GM19328 (cell line): Measurements from ENCODE around the gene MCU.
"Not testable (repeated sequence)": the region's sequence is repeated elsewhere in the genome, so short reads cannot be mapped to it uniquely, and the experiment has no call there.

Source experiments
- ATAC-seq: cut with Tn5 transposase; IDR thresholded peaks from one replicate; pipeline ENCODE4 v1.9.1; 2021; ENCODE audit warnings: mild to moderate bottlenecking, moderate library complexity; ENCODE audit not compliant: unreplicated experiment

MCU gene

GRCh38 chr10:72686430-72686829 lies 5.5 kb upstream of the MCU start:
- not testable (repeated sequence) for ATAC-seq

GRCh38 chr10:72687035-72687434 lies 4.9 kb upstream of the MCU start:
- no peak for ATAC-seq

- ATAC-seq = no peak
Observed at GRCh38 chr10:72688208-72688651, 3.7 kb upstream of the MCU start.

GRCh38 chr10:72689660-72690059 lies 2.3 kb upstream of the MCU start:
- no peak for ATAC-seq

- no peak for ATAC-seq
Observed at GRCh38 chr10:72690071-72690755, 1.7 kb upstream of the MCU start.

GRCh38 chr10:72691470-72691862 lies 477 bp upstream of the MCU start:
- ATAC-seq = no peak

GRCh38 chr10:72692744-72692993 lies 726 bp downstream of the MCU start:
- ATAC-seq = no peak

GRCh38 chr10:72692994-72693781 lies 1.2 kb downstream of the MCU start:
- ATAC-seq = no peak

GRCh38 chr10:72694476-72695369 lies 2.8 kb downstream of the MCU start:
- no peak for ATAC-seq

- no peak for ATAC-seq
Observed at GRCh38 chr10:72695496-72695895, 3.6 kb downstream of the MCU start.

- ATAC-seq = no peak
Observed at GRCh38 chr10:72697716-72698115, 5.8 kb downstream of the MCU start.

GRCh38 chr10:72702465-72702864 lies 10.5 kb downstream of the MCU start:
- not testable (repeated sequence) for ATAC-seq

- ATAC-seq = no peak
Observed at GRCh38 chr10:72702868-72703581, 11.1 kb downstream of the MCU start.

GRCh38 chr10:72704117-72704516 lies 12.2 kb downstream of the MCU start:
- ATAC-seq = no peak

- no peak for ATAC-seq
Observed at GRCh38 chr10:72709041-72709440, 17.1 kb downstream of the MCU start.

- no peak for ATAC-seq
Observed at GRCh38 chr10:72712136-72712535, 20.2 kb downstream of the MCU start.

- no peak for ATAC-seq
Observed at GRCh38 chr10:72719941-72720592, 28.1 kb downstream of the MCU start.

GRCh38 chr10:72720814-72721660 lies 29.1 kb downstream of the MCU start:
- no peak for ATAC-seq

GRCh38 chr10:72727130-72727529 lies 35.2 kb downstream of the MCU start:
- no peak for ATAC-seq

GRCh38 chr10:72728462-72728861 lies 36.5 kb downstream of the MCU start:
- no peak for ATAC-seq
